ENCODE data around the gene EDARADD. TPM values are rescaled to one million over a fixed set of nuclear protein-coding genes. Genes with fewer than 3 reads are reported as not detected.

The EDARADD gene
- total and polyA plus RNA-seq, 3 experiments from 2014 or later = 16.2 to 24.6 (median 23.3) TPM

DNA sequence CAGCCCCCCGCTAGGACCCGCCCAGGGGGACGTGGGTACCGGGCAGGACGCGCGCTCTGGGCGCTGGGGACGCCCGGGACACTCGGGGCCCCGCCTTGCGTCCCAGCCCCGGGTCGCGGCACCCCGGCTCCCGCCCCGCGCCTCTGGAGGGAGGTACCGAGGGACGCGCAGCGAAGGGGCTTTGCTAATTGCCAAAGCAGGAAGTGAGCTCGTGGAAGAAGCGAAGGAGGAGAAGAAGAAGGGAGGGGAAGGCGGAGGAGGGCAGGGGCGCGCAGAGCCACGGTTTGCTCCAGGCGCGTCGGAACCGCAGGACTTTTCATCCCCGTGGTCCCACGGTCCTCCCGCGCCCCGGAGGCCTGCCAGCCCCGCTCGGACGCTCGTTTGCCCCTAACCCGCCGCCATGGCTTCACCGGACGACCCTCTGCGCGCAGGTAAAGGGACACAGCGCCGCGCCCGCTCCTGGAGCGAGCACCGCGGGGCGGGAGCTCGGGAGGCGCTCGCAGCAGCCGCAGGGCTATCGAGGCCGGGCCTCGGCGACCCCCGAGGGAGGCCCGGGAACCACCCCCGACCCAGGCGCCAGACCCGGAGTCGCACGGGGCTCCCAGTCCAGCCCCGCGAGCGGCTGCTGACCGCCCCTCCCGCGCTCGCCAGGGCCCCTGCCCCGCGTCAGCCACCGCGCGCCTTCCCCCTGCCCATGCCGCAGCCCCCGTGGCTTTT is 1.3 kb downstream of the EDARADD start:
- Mint-ChIP-seq H3K27me3 (peaks cover 0 to 28% of the 10 kb centered on the region in 2 donors), H3K27ac (peak overlapping the region; percentile 68 to 99 (median 97)), H3K9me3 (no peaks in the 10 kb centered on the region), H3K4me3 (peak overlapping the region; percentile 95 to 99 (median 97)), H3K4me1 (peaks cover 39 to 57% (median 53%) of the 10 kb centered on the region in 3 donors), H3K36me3 (peaks cover 0 to 8% (median 0%) of the 10 kb centered on the region in 3 donors)
- Histone ChIP-seq H3K9me3 (ENCODE audit: low read length) (no peaks in the 10 kb centered on the region), H3K4me3 (ENCODE audit: low read length) (peak overlapping the region; percentile 79), H3K4me1 (ENCODE audit: insufficient read depth, low read length) (peaks cover 17% of the 10 kb centered on the region), H3K27me3 (ENCODE audit: insufficient read depth, low read length, poor library complexity, severe bottlenecking) (no peaks in the 10 kb centered on the region), H3K27ac (ENCODE audit: low read depth, low read length) (peak overlapping the region; percentile 82), H3K36me3 (ENCODE audit: insufficient read depth, low read length) (no peaks in the 10 kb centered on the region)
- peak in 4 of 5 donors; percentile 40 to 81 (median 60) for DNase-seq
- CTCF ChIA-PET = interaction anchor here (1.0 to 3.0 kb wide), 5 partner anchors 10 to 80 kb away, joined by 3 to 11 read pairs (median 3); no protein-coding TSS in a partner anchor
- POLR2A ChIA-PET = interaction anchor here (1.6 kb wide), 1 partner anchor 21 kb away, joined by 10 read pairs; no protein-coding TSS in a partner anchor

DNA sequence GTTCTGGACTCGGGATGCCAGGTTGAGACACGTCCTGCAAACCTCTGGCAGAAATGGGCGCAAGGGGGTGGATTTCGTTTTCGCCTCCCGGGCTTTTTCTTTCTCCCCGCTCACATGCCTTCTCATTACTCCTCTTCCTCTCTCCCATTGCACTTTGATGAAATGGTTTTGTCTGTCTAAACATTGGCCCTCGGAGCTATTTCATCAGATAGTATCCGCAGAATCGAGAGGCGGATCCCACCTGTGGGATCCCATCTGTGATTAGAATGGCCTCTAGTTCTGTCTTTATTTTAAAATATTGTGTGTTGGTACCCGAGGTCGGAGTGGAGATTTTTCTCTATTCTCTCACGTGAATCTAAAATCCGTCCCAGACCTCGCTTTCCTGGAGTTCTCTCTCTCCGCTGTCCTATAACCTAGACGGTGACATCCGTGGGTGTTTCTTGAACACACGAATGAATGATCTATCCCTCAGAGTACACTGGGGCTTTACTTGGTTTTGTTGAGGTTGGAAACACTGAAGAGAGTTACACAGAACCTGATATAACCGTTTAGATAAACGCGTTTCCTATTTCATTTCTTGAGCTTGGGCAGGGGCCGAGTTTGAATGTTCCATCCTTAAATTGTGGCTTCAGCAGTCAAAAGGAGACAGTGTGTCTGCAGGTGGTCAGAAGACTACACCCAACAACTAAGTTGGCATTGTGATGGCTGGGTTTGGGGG is 2.0 kb downstream of the EDARADD start:
- H3K27me3 ChIP-seq (ENCODE audit: insufficient read depth, low read length, poor library complexity, severe bottlenecking) = no peaks in the 10 kb centered on the region
- H3K36me3 ChIP-seq (ENCODE audit: insufficient read depth, low read length) = no peaks in the 10 kb centered on the region
- DNase-seq = no peak
- no peaks in the 10 kb centered on the region for H3K9me3 Mint-ChIP-seq
- POLR2A ChIA-PET = no interaction called here
- peak overlapping the region; percentile 82 for H3K27ac ChIP-seq (ENCODE audit: low read depth, low read length)
- peak overlapping the region; percentile 95 to 99 (median 97) for H3K4me3 Mint-ChIP-seq
- H3K4me1 Mint-ChIP-seq = peaks cover 39 to 57% (median 53%) of the 10 kb centered on the region in 3 donors
- H3K27ac Mint-ChIP-seq = peak overlapping the region; percentile 62 to 98 (median 92)
- CTCF ChIA-PET = interaction anchor here (2.0 to 3.0 kb wide), 2 partner anchors 20 to 56 kb away, joined by 4 to 11 read pairs; no protein-coding TSS in a partner anchor
- peaks cover 0 to 23% of the 10 kb centered on the region in 2 donors for H3K27me3 Mint-ChIP-seq
- H3K9me3 ChIP-seq (ENCODE audit: low read length) = no peaks in the 10 kb centered on the region
- peaks cover 17% of the 10 kb centered on the region for H3K4me1 ChIP-seq (ENCODE audit: insufficient read depth, low read length)
- H3K36me3 Mint-ChIP-seq = peaks cover 0 to 8% (median 0%) of the 10 kb centered on the region in 3 donors
- H3K4me3 ChIP-seq (ENCODE audit: low read length) = peak overlapping the region; percentile 79

DNA sequence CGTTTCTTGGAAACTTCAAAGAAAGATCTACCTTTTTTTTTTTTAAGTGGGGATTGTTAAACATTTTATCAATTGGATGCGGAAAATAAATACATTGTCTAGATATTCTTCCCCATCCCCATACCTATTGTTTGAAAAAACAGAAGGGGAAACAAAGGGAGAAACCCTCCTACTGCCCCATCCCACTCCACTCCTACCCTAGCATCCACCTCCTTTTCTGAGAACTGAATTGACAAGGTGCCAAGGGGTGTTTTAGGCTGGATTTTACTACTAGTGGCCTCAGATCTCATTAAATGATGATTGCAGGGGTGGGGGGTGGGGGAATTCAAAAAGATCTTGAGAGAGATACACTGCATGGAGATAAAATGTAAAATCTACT is 2.6 kb downstream of the EDARADD start:
- Mint-ChIP-seq H3K27ac (peak overlapping the region; percentile 62 to 98 (median 92)), H3K9me3 (no peaks in the 10 kb centered on the region), H3K36me3 (peaks cover 0 to 8% (median 0%) of the 10 kb centered on the region in 3 donors), H3K27me3 (peaks cover 0 to 17% of the 10 kb centered on the region in 2 donors), H3K4me3 (peak overlapping the region; percentile 95 to 99 (median 97)), H3K4me1 (peaks cover 43 to 58% (median 57%) of the 10 kb centered on the region in 3 donors)
- Histone ChIP-seq H3K36me3 (ENCODE audit: insufficient read depth, low read length) (no peaks in the 10 kb centered on the region), H3K27me3 (ENCODE audit: insufficient read depth, low read length, poor library complexity, severe bottlenecking) (no peaks in the 10 kb centered on the region), H3K9me3 (ENCODE audit: low read length) (no peaks in the 10 kb centered on the region), H3K4me3 (ENCODE audit: low read length) (no peak overlapping the region), H3K4me1 (ENCODE audit: insufficient read depth, low read length) (peaks cover 17% of the 10 kb centered on the region), H3K27ac (ENCODE audit: low read depth, low read length) (no peak overlapping the region)
- ChIA-PET CTCF (interaction anchor here (2.0 kb wide), 1 partner anchor 55 kb away, joined by 4 read pairs; no protein-coding TSS in a partner anchor), POLR2A (no interaction called here)
- DNase-seq = no peak

DNA sequence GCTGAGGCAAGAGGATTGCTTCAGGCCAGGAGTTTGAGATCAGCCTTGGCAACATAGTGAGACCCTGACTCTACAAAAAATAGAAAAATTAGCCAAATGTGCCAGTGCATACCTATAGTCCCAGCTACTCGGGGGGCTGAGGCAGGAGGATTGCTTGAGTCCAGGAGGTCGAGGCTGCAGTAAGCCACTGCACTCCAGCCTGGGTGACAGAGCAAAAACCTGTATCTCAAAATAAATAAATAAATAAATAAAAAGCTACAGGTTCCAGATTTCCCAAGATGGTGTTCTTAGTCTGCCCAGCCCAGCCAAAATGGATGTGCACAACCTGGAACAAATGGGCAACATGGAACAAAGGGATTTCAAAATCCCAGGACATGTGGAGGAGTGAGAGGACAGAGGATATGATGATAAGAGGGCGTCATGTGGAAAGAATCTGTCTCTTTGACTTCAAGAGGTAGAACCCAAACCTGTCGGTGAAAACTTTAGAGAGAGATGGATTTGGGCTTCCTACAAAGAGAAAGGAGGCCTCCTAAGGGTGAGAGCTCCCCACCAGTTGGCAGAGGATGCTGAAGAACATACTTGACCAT is 3.2 kb downstream of the EDARADD start:
- H3K27ac Mint-ChIP-seq = peak overlapping the region in 6 of 8 donors; percentile 43 to 98 (median 61)

DNA sequence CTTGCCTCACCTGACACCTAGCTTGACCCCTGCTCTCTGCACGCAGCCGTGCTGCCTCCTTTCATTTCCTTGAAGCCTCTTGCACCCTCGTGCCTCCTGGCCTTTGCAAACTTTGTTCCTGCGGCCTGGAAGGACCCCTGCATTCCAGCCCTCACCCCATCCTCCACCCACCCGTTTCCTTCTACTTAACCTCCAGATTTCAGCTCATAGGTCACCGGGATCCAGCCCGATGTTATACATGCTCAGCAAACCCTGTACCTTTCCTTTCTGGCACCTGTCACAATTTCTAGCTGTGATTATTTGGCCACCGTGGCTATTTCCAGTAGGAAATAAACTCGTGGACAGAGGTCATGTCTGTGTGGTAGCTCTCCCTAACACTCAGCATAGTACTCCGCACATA is 4.5 kb downstream of the EDARADD start:
- Mint-ChIP-seq H3K4me1 (peaks cover 43 to 58% (median 52%) of the 10 kb centered on the region in 3 donors), H3K9me3 (no peaks in the 10 kb centered on the region), H3K4me3 (peak overlapping the region in 3 of 7 donors; percentile 8 to 77 (median 46)), H3K27me3 (peaks cover 0 to 12% of the 10 kb centered on the region in 2 donors), H3K36me3 (peaks cover 0 to 8% (median 0%) of the 10 kb centered on the region in 3 donors), H3K27ac (peak overlapping the region in 7 of 8 donors; percentile 13 to 78 (median 55))
- ChIA-PET CTCF (interaction anchor here (1.4 to 2.1 kb wide), 2 partner anchors 17 to 54 kb away, joined by 3 to 4 read pairs; no protein-coding TSS in a partner anchor), POLR2A (no interaction called here)
- Histone ChIP-seq H3K27ac (ENCODE audit: low read depth, low read length) (no peak overlapping the region), H3K27me3 (ENCODE audit: insufficient read depth, low read length, poor library complexity, severe bottlenecking) (no peaks in the 10 kb centered on the region), H3K36me3 (ENCODE audit: insufficient read depth, low read length) (no peaks in the 10 kb centered on the region), H3K9me3 (ENCODE audit: low read length) (no peaks in the 10 kb centered on the region), H3K4me3 (ENCODE audit: low read length) (no peak overlapping the region), H3K4me1 (ENCODE audit: insufficient read depth, low read length) (peaks cover 17% of the 10 kb centered on the region)
- DNase-seq = no peak

More for the DNA sequence above, 3.2 kb downstream of the EDARADD start:
- H3K36me3 ChIP-seq (ENCODE audit: insufficient read depth, low read length) = no peaks in the 10 kb centered on the region
- H3K4me3 Mint-ChIP-seq = peak overlapping the region; percentile 37 to 99 (median 97)
- POLR2A ChIA-PET = no interaction called here
- peaks cover 0 to 8% (median 0%) of the 10 kb centered on the region in 3 donors for H3K36me3 Mint-ChIP-seq
- H3K27me3 ChIP-seq (ENCODE audit: insufficient read depth, low read length, poor library complexity, severe bottlenecking) = no peaks in the 10 kb centered on the region
- no peaks in the 10 kb centered on the region for H3K9me3 Mint-ChIP-seq
- CTCF ChIA-PET = interaction anchor here (0.6 to 1.4 kb wide), 2 partner anchors 15 to 104 kb away, joined by 3 read pairs; no protein-coding TSS in a partner anchor
- no peaks in the 10 kb centered on the region for H3K9me3 ChIP-seq (ENCODE audit: low read length)
- no peak overlapping the region for H3K4me3 ChIP-seq (ENCODE audit: low read length)
- peaks cover 43 to 59% (median 57%) of the 10 kb centered on the region in 3 donors for H3K4me1 Mint-ChIP-seq
- peaks cover 17% of the 10 kb centered on the region for H3K4me1 ChIP-seq (ENCODE audit: insufficient read depth, low read length)
- DNase-seq = no peak
- peaks cover 0 to 16% of the 10 kb centered on the region in 2 donors for H3K27me3 Mint-ChIP-seq
- no peak overlapping the region for H3K27ac ChIP-seq (ENCODE audit: low read depth, low read length)

DNA sequence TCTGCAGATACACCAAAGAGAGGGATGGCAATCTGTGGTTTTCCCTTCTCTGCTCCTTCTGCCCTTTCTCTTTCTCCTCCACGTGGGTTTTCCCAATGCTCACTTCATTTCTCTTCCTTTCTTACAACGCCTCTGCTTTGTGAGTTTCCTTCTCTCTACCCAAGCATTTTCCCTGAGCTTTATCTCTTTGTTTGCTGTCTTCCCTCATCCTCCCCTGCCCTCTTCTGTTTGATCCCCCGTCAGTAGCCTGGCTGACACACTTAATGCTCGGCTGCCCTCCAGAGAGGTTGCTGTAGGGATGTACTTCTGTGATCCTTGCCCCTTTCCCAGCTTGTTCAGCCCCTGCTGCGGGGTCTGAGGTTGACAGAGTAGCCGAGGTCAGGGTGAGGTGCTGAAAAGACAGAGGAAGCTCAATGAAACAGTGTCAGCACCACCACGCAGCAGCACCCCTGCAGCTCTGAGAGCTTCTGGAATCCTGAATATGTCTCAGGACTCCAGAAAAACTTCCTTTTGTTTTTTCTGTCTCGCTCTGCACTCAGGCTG is 6.0 kb downstream of the EDARADD start:
- ChIA-PET POLR2A (interaction anchor here (0.8 kb wide), 1 partner anchor 16 kb away, joined by 16 read pairs; no protein-coding TSS in a partner anchor), CTCF (no interaction called here)
- no peaks in the 10 kb centered on the region for H3K36me3 ChIP-seq (ENCODE audit: insufficient read depth, low read length)
- Mint-ChIP-seq H3K36me3 (peaks cover 0 to 5% (median 0%) of the 10 kb centered on the region in 3 donors), H3K9me3 (no peaks in the 10 kb centered on the region), H3K27me3 (peaks cover 0 to 9% of the 10 kb centered on the region in 2 donors), H3K27ac (peak overlapping the region in 4 of 8 donors; percentile 32 to 83 (median 52)), H3K4me1 (peaks cover 32 to 47% (median 40%) of the 10 kb centered on the region in 3 donors), H3K4me3 (peak overlapping the region in 1 of 7 donors; percentile 61)
- H3K4me1 ChIP-seq (ENCODE audit: insufficient read depth, low read length) = peaks cover 12% of the 10 kb centered on the region
- no peaks in the 10 kb centered on the region for H3K27me3 ChIP-seq (ENCODE audit: insufficient read depth, low read length, poor library complexity, severe bottlenecking)
- no peak overlapping the region for H3K27ac ChIP-seq (ENCODE audit: low read depth, low read length)
- no peak overlapping the region for H3K4me3 ChIP-seq (ENCODE audit: low read length)
- DNase-seq = no peak
- H3K9me3 ChIP-seq (ENCODE audit: low read length) = no peaks in the 10 kb centered on the region

DNA sequence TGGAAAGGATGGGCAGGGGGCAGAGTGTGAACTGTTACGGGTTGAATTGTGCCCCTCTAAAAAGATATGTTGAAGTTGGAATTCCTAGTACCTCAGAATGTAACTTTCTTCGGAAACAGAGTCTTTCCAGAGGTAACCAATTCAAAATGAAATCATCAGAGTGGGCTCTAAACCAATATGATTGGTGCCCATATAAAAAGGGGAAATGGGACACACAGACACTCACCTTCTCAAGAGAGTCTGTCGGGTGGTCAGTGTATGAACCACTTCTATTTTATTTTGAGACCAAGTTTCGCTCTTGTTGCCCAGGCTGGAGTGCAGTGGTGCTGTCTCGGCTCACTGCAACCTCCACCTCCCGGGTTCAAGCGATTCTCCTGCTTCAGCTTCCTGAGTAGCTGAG is 7.6 kb downstream of the EDARADD start:
- peak overlapping the region in 2 of 8 donors; percentile 16 to 90 for H3K27ac Mint-ChIP-seq
- no peaks in the 10 kb centered on the region for H3K36me3 ChIP-seq (ENCODE audit: insufficient read depth, low read length)
- H3K27ac ChIP-seq (ENCODE audit: low read depth, low read length) = no peak overlapping the region
- peaks cover 1 to 9% of the 10 kb centered on the region in 2 donors for H3K27me3 Mint-ChIP-seq
- H3K4me1 ChIP-seq (ENCODE audit: insufficient read depth, low read length) = peaks cover 3% of the 10 kb centered on the region
- H3K36me3 Mint-ChIP-seq = peaks cover 0 to 4% (median 0%) of the 10 kb centered on the region in 3 donors
- H3K4me3 Mint-ChIP-seq = no peak overlapping the region
- no peaks in the 10 kb centered on the region for H3K27me3 ChIP-seq (ENCODE audit: insufficient read depth, low read length, poor library complexity, severe bottlenecking)
- POLR2A ChIA-PET = no interaction called here
- CTCF ChIA-PET = no interaction called here
- H3K9me3 ChIP-seq (ENCODE audit: low read length) = no peaks in the 10 kb centered on the region
- no peaks in the 10 kb centered on the region for H3K9me3 Mint-ChIP-seq
- H3K4me1 Mint-ChIP-seq = peaks cover 32 to 52% (median 35%) of the 10 kb centered on the region in 3 donors
- no peak overlapping the region for H3K4me3 ChIP-seq (ENCODE audit: low read length)
- no peak for DNase-seq
